GM12878 (cell line): ENCODE results near the gene ERC2. TPM values are rescaled to one million over a fixed set of nuclear protein-coding genes. Genes with fewer than 3 reads are reported as not detected.

Source experiments
- ATAC-seq: fragments of 200-7000 bp; cut with Tn5 transposase; 3 replicates; pipeline ENCODE4 v1.9.1; 2020; ENCODE audit warnings: mild to moderate bottlenecking, moderate library complexity
- BruUV-seq: library from RNA; stranded (reverse); fragments of 400-500 nt; replicated peaks from 2 replicates; lab custom pipeline; 2021; lab: Mats Ljungman, UMichigan
- CTCF ChIA-PET: fragments of 300-600 bp; sonication (Branson Sonifier 250); formaldehyde crosslinking; extraction: SDS; loops from one replicate; lab custom pipeline; 2021; ENCODE audit warnings: inconsistent platforms; lab: Yijun Ruan, JAX
- POLR2A ChIA-PET: fragments of 350-600 bp; formaldehyde crosslinking; extraction: SDS; loops from one replicate; lab custom pipeline; 2021; ENCODE audit warnings: inconsistent platforms; lab: Charles Lee
- RAD21 ChIA-PET: fragments of 300-600 bp; sonication (Branson Sonifier 250); formaldehyde crosslinking; loops from one replicate; lab custom pipeline; 2023; ENCODE audit warnings: antibody characterized with exemption; ENCODE audit not compliant: unreplicated experiment; lab: Charles Lee
- SMC1A ChIA-PET: fragments of 300-600 bp; sonication (Branson Sonifier 250); formaldehyde crosslinking; loops from one replicate; lab custom pipeline; 2023; ENCODE audit not compliant: unreplicated experiment, uncharacterized antibody; lab: Charles Lee
- DNase-seq: peaks from one replicate; pipeline ENCODE4 v3.0.0-alpha.2; 2011; ENCODE audit warnings: low read depth, low spot score
- FAIRE-seq: peaks from 3 replicates; lab custom pipeline; 2011; peaks lifted over from hg19 to GRCh38; lab: Jason Lieb, UNC
- H2AFZ ChIP-seq: 2 replicates; pipeline ENCODE4 v1.6.0; 2011; ENCODE audit warnings: low read depth, low read length, control low read depth; ENCODE audit not compliant: control insufficient read depth
- H3K27ac ChIP-seq: 2 replicates; pipeline ENCODE4 v1.5.1; 2011; ENCODE audit warnings: control low read depth; ENCODE audit not compliant: control insufficient read depth, insufficient read depth
- H3K27me3 ChIP-seq, 2 experiments: replicated peaks in 1 of 2; 2 replicates each; pipeline versions ENCODE4 v1.6.0 to v1.6.1; 2011; ENCODE audit warnings: low read length in 1 of 2; ENCODE audit not compliant: control insufficient read depth in 2 of 2, insufficient read depth in 2 of 2
- H3K36me3 ChIP-seq, 2 experiments: 2 replicates each; pipeline ENCODE4 v1.5.1; 2011; ENCODE audit warnings: low read length in 1 of 2; ENCODE audit not compliant: control insufficient read depth in 2 of 2, insufficient read depth in 2 of 2
- H3K4me1 ChIP-seq: 2 replicates; pipeline ENCODE4 v1.6.1; 2011; ENCODE audit warnings: mild to moderate bottlenecking, low read length, moderate library complexity, mixed read lengths; ENCODE audit not compliant: control insufficient read depth, insufficient read depth
- H3K4me2 ChIP-seq: 2 replicates; pipeline ENCODE4 v1.6.0; 2011; ENCODE audit warnings: control low read depth; ENCODE audit not compliant: control insufficient read depth, insufficient read depth
- H3K4me3 ChIP-seq: fragments of 200-600 bp; sonication (generic); 2 replicates; pipeline ENCODE4 v1.5.1; 2016
- H3K79me2 ChIP-seq: 2 replicates; pipeline ENCODE4 v1.6.0; 2011; ENCODE audit warnings: low read length; ENCODE audit not compliant: control insufficient read depth, insufficient read depth
- H3K9ac ChIP-seq: 2 replicates; pipeline ENCODE4 v1.8.0; 2011; ENCODE audit warnings: low read length, control low read depth, mixed read lengths; ENCODE audit not compliant: control insufficient read depth, insufficient read depth
- H3K9me3 ChIP-seq: replicated peaks from 3 replicates; pipeline ENCODE4 v1.5.1; 2011; ENCODE audit warnings: mild to moderate bottlenecking, low read length; ENCODE audit not compliant: control insufficient read depth, insufficient read depth
- H4K20me1 ChIP-seq: 2 replicates; pipeline ENCODE4 v1.6.0; 2011; ENCODE audit not compliant: control insufficient read depth, insufficient read depth
- CHD4 ChIP-seq: fragments of 200-600 bp; sonication (generic); IDR thresholded peaks from 2 replicates; pipeline ENCODE4 v1.6.1; 2016; ENCODE audit warnings: mild to moderate bottlenecking
- CTCF ChIP-seq, 3 experiments: IDR thresholded peaks in 2 of 3; conservative IDR thresholded peaks in 1 of 3; 2 replicates each; pipeline ENCODE4 v1.5.1; 2011; ENCODE audit warnings: low read depth in 3 of 3, low read length in 3 of 3, mild to moderate bottlenecking in 3 of 3, control low read depth in 2 of 3, moderate library complexity in 2 of 3, inconsistent platforms in 1 of 3, mixed read lengths in 1 of 3; ENCODE audit not compliant: control insufficient read depth in 2 of 3, insufficient read depth in 1 of 3; ENCODE audit errors: extremely low read depth in 1 of 3
- ESRRA ChIP-seq: IDR thresholded peaks from 2 replicates; pipeline ENCODE4 v1.6.1; 2012; ENCODE audit warnings: mild to moderate bottlenecking, low read length, improper control_type of control experiment
- EZH2 ChIP-seq: IDR thresholded peaks from 2 replicates; pipeline ENCODE4 v1.6.1; 2012; ENCODE audit warnings: low read depth, mild to moderate bottlenecking, control low read depth, inconsistent platforms, low read length, borderline replicate concordance; ENCODE audit not compliant: control insufficient read depth
- IRF4 ChIP-seq: IDR thresholded peaks from 2 replicates; pipeline ENCODE4 v1.6.1; 2011; ENCODE audit warnings: low read depth, low read length
- NR2C2 ChIP-seq: IDR thresholded peaks from 2 replicates; pipeline ENCODE4 v1.6.1; 2011; ENCODE audit warnings: borderline replicate concordance, low read depth; ENCODE audit not compliant: control insufficient read depth, insufficient read length
- RUNX3 ChIP-seq: IDR thresholded peaks from 2 replicates; pipeline ENCODE4 v1.6.1; 2012; ENCODE audit warnings: low read length, inconsistent platforms
- SMAD5 ChIP-seq: IDR thresholded peaks from 2 replicates; pipeline ENCODE4 v1.6.1; 2016; ENCODE audit warnings: antibody characterized with exemption, low read depth
- SREBF1 ChIP-seq: IDR thresholded peaks from 2 replicates; pipeline ENCODE4 v1.6.1; 2012; ENCODE audit warnings: mild to moderate bottlenecking, low read length
- TCF7 ChIP-seq: IDR thresholded peaks from 2 replicates; pipeline ENCODE4 v1.6.1; 2014; ENCODE audit warnings: antibody characterized with exemption, borderline replicate concordance
- ZNF207 ChIP-seq: fragments of 450-650 bp; IDR thresholded peaks from 2 replicates; pipeline ENCODE4 v1.6.1; 2014; ENCODE audit warnings: antibody characterized with exemption, mild to moderate bottlenecking, borderline replicate concordance
- ZNF622 ChIP-seq: fragments of 450-650 bp; IDR thresholded peaks from 2 replicates; pipeline ENCODE4 v1.6.1; 2017; ENCODE audit warnings: mild to moderate bottlenecking, inconsistent platforms
- WGBS: methylation state at CpG from one replicate; pipeline ENCODE4 v1.1.6; 2016; ENCODE audit warnings: low lambda C conversion rate; ENCODE audit not compliant: insufficient replicate concordance, insufficient coverage; ENCODE audit errors: missing lambda C conversion rate; 5-methylcytosine and 5-hydroxymethylcytosine counted together
- in situ Hi-C: fragments of 300-500 bp; cut with MboI; formaldehyde crosslinking; loops from 9 replicates; pipeline ENCODE4 v1.14.3; 2018; ENCODE audit warnings: mixed read lengths
- intact Hi-C: fragments of 100-400 bp; cut with micrococcal nuclease; formaldehyde crosslinking; loops from one replicate; pipeline ENCODE4 v1.14.2; 2022; ENCODE audit not compliant: unreplicated experiment
- polyA plus RNA-seq, 11 experiments: library from polyadenylated mRNA; depleted of rRNA in 4 of 11; unstranded in 6 of 11; stranded (reverse) in 5 of 11; fragments of >200 nt; fragmentation: Nextera tagmentation in 4 of 11; fragmentation: Illumina TruSeq in 1 of 11; extraction: Ambion mirVana in 4 of 11; extraction: Trizol in 1 of 11; gene quantifications; 1 replicate in 1 of 11; 2 replicates in 10 of 11; pipeline versions ENCODE4 v1.2.1 to v1.2.3, GENCODE V29; 2011 to 2016; ENCODE audit warnings: inconsistent platforms in 2 of 11, missing spikeins in 2 of 11, low read depth in 1 of 11
- total RNA-seq, 4 experiments: library from RNA; depleted of rRNA in 3 of 4; stranded (reverse); fragments of >200 nt in 3 of 4; fragmentation: Illumina TruSeq in 1 of 4; extraction: Trizol in 1 of 4; gene quantifications; 2 replicates each; pipeline versions ENCODE4 v1.2.1 to v1.2.3, GENCODE V29; 2013 to 2021
- TF ChIP-seq, protein P1 (sequence below): fragments of 450-650 bp; IDR thresholded peaks from 2 replicates; pipeline ENCODE4 v1.6.1; 2017; ENCODE audit warnings: mild to moderate bottlenecking, moderate library complexity

Gene ERC2
- total and polyA plus RNA-seq, 10 of the 15 experiments (the other 5 are each of a cell fraction or from before 2014, with no cell fraction given), result 0.06 to 1.4 (median 0.12) TPM; not detected in 3

DNA sequence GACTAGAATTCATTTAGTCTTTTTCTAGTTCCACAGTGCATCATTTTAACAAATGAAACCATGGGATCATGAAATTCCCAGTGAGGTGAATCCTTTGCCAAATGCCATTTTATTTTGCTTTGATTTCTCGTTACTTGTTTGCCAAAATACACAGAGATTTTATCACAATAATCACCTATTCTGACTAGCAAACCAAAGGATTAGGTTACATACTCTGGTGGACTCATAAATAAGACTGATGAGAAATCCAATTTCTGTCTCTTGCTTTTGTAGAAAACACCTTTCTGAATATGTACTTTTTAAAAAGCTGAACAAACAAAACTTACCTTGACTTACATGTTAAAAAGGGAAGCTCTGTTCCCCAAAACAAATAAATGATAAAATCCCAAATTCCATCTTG is 12.2 kb downstream of the ERC2 start:
- ChIA-PET POLR2A (no interaction called here), CTCF (interaction anchor here (1.2 to 1.4 kb wide), 2 partner anchors 8 to 39 kb away, joined by 4 to 7 read pairs; no protein-coding TSS in a partner anchor), RAD21 (no interaction called here), SMC1A (interaction anchor here (0.9 kb wide), 1 partner anchor 66 kb away, joined by 4 read pairs; no protein-coding TSS in a partner anchor)
- Histone ChIP-seq H3K4me2 (no peak overlapping the region), H3K79me2 (no peaks in the 10 kb centered on the region), H3K36me3 (no peaks in the 10 kb centered on the region), H4K20me1 (no peaks in the 10 kb centered on the region), H3K4me3 (no peak overlapping the region), H3K27me3 (peaks cover 0 to 2% of the 10 kb centered on the region in 2 experiments; a peak in 1 of 4 replicates), H3K9me3 (no peaks in the 10 kb centered on the region), H2AFZ (no peak overlapping the region), H3K4me1 (no peaks in the 10 kb centered on the region), H3K27ac (no peak overlapping the region), H3K9ac (no peak overlapping the region)
- no peak for FAIRE-seq
- intact Hi-C loops, result no loop called here
- TF ChIP-seq ESRRA (no peak), ZNF622 (no peak)
- no TSS peak for BruUV-seq
- 0% methylated on average over 1 of the region's 1 CpG for WGBS
- in situ Hi-C loops, result no loop called here
- no peak for DNase-seq
- ATAC-seq, result no peak

- H3K4me2 ChIP-seq, result no peak overlapping the region
- H3K9me3 ChIP-seq, result no peaks in the 10 kb centered on the region
- in situ Hi-C loops (no loop called here), intact Hi-C loops (no loop called here)
- peaks cover 0 to 2% of the 10 kb centered on the region in 2 experiments; a peak in 1 of 4 replicates for H3K27me3 ChIP-seq
- H3K4me3 ChIP-seq, result no peak overlapping the region
- no peak overlapping the region for H3K9ac ChIP-seq
- no TSS peak for BruUV-seq
- ChIA-PET CTCF (no interaction called here), POLR2A (no interaction called here), RAD21 (no interaction called here), SMC1A (no interaction called here)
- whole genome bisulfite sequencing, result 5% methylated on average over 1 of the region's 1 CpG
- H3K27ac ChIP-seq, result no peak overlapping the region
- no peaks in the 10 kb centered on the region for H3K79me2 ChIP-seq
- H2AFZ ChIP-seq, result no peak overlapping the region
- FAIRE-seq (no peak), ATAC-seq (no peak), DNase-seq (no peak)
- no peaks in the 10 kb centered on the region for H3K4me1 ChIP-seq
- H3K36me3 ChIP-seq, result no peaks in the 10 kb centered on the region
- H4K20me1 ChIP-seq, result no peaks in the 10 kb centered on the region
- TF ChIP-seq NR2C2 (no peak), CHD4 (no peak), SREBF1 (no peak), EZH2 (no peak), SMAD5 (no peak), CTCF (IDR thresholded peaks at IDR 0.05 in 2 of 3, conservative IDR thresholded peaks at IDR 0.05 in 1 of 3; ENCODE audit: control insufficient read depth in 2 of 3, extremely low read depth in 1 of 3, insufficient read depth in 1 of 3, low read depth in 3 of 3, low read length in 3 of 3) (no peak), RUNX3 (no peak), IRF4 (no peak), TCF7 (no peak), ZNF207 (no peak)
- TF ChIP-seq, protein P1, sequence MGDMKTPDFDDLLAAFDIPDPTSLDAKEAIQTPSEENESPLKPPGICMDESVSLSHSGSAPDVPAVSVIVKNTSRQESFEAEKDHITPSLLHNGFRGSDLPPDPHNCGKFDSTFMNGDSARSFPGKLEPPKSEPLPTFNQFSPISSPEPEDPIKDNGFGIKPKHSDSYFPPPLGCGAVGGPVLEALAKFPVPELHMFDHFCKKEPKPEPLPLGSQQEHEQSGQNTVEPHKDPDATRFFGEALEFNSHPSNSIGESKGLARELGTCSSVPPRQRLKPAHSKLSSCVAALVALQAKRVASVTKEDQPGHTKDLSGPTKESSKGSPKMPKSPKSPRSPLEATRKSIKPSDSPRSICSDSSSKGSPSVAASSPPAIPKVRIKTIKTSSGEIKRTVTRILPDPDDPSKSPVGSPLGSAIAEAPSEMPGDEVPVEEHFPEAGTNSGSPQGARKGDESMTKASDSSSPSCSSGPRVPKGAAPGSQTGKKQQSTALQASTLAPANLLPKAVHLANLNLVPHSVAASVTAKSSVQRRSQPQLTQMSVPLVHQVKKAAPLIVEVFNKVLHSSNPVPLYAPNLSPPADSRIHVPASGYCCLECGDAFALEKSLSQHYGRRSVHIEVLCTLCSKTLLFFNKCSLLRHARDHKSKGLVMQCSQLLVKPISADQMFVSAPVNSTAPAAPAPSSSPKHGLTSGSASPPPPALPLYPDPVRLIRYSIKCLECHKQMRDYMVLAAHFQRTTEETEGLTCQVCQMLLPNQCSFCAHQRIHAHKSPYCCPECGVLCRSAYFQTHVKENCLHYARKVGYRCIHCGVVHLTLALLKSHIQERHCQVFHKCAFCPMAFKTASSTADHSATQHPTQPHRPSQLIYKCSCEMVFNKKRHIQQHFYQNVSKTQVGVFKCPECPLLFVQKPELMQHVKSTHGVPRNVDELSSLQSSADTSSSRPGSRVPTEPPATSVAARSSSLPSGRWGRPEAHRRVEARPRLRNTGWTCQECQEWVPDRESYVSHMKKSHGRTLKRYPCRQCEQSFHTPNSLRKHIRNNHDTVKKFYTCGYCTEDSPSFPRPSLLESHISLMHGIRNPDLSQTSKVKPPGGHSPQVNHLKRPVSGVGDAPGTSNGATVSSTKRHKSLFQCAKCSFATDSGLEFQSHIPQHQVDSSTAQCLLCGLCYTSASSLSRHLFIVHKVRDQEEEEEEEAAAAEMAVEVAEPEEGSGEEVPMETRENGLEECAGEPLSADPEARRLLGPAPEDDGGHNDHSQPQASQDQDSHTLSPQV, result no peak
Measured at GRCh38 chr3:56453011-56453410, 15.3 kb downstream of the ERC2 start.
